Tibial artery (tissue), 4 donors: Measurements from ENCODE around the gene TNS1.
"Not testable (repeated sequence)": the region's sequence is repeated elsewhere in the genome, so short reads cannot be mapped to it uniquely, and the experiment has no call there.

ENCODE experiments used
- DNase-seq, 2 donors: peaks; one replicate each; pipeline ENCODE4 v3.0.0-alpha.2; 2019
- H3K27ac ChIP-seq, 2 donors: fragments of 200-600 bp; sonication (generic) in 1 of 2; 1 replicate in 1 of 2; 2 replicates in 1 of 2; pipeline ENCODE4 v1.5.1; 2018 to 2019; ENCODE audit warnings: mild to moderate bottlenecking in 1 of 2
- H3K27me3 ChIP-seq, 2 donors: fragments of 200-600 bp; sonication (generic) in 1 of 2; one replicate each; pipeline versions ENCODE4 v1.5.1 to v1.6.0; 2016 to 2019
- H3K36me3 ChIP-seq, 3 donors: fragments of 200-600 bp; sonication (generic) in 2 of 3; one replicate each; pipeline ENCODE4 v1.5.1; 2016 to 2019; ENCODE audit warnings: mild to moderate bottlenecking in 2 of 3
- H3K4me1 ChIP-seq, 4 donors: fragments of 200-600 bp; sonication (generic) in 2 of 4; 1 replicate in 3 of 4; 2 replicates in 1 of 4; pipeline ENCODE4 v1.5.1; 2016 to 2019
- H3K4me3 ChIP-seq, 2 donors: fragments of 200-600 bp; sonication (generic) in 1 of 2; 1 replicate in 1 of 2; 2 replicates in 1 of 2; pipeline ENCODE4 v1.5.1; 2018 to 2019; ENCODE audit warnings: mild to moderate bottlenecking in 2 of 2
- H3K9me3 ChIP-seq, 3 donors: fragments of 200-600 bp; sonication (generic) in 1 of 3; one replicate each; pipeline ENCODE4 v1.5.1; 2016 to 2019
- CTCF ChIP-seq, 2 experiments: fragments of 200-600 bp in 1 of 2; fragments of 450-650 bp in 1 of 2; IDR thresholded peaks; one replicate each; pipeline ENCODE4 v1.5.1; 2017 to 2019; ENCODE audit warnings: antibody characterized with exemption in 2 of 2, mild to moderate bottlenecking in 1 of 2, moderate library complexity in 1 of 2
- intact Hi-C: fragments of 100-400 bp; cut with DNase I; formaldehyde crosslinking; loops from one replicate; pipeline ENCODE4 v1.15.0; 2023; ENCODE audit warnings: low total_unique reads

TNS1 gene

DNA sequence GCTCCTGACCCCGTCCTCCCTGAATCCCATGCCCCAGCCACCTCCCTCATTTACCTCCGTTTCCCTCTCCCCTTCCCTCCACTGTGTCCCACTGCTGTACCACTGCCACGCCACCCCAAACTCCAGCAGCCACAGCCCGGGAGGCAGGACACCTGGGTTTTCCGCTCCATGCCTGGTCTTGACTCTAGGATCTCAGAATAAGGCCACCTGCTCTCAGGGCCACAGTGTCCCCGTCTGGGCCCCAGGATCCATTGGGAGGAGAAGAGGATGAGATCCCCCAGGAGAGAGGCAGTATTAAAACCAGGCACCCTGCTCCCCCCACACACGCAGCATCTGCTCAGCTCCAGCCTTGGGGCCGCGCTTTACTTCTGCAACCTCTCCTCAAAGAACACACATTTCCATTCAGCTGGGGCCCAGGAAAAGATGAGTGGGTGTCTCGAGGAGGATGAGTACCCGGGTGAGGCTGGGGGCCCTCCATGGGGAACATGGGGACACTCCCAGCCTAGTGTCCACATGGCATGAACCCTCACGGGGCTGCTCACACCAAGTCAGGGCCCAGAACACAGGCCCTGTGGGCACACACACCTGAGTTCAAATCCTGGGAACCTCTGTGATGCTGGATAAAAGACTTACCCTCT lies 32.8 kb upstream of the TNS1 start:
- Histone ChIP-seq H3K9me3 (no peaks in the 10 kb centered on the region), H3K27ac (no peak overlapping the region), H3K27me3 (no peaks in the 10 kb centered on the region), H3K4me1 (peaks cover 0 to 27% (median 19%) of the 10 kb centered on the region in 4 donors), H3K4me3 (no peak overlapping the region), H3K36me3 (no peaks in the 10 kb centered on the region)
- peak in 1 of 2 donors; percentile 67 for DNase-seq
- TF ChIP-seq CTCF (IDR thresholded peaks at IDR 0.05): no peak
- intact Hi-C loops: loop anchor here (10.0 kb wide), 1 partner anchor 251 kb away; no protein-coding TSS in a partner anchor

DNA sequence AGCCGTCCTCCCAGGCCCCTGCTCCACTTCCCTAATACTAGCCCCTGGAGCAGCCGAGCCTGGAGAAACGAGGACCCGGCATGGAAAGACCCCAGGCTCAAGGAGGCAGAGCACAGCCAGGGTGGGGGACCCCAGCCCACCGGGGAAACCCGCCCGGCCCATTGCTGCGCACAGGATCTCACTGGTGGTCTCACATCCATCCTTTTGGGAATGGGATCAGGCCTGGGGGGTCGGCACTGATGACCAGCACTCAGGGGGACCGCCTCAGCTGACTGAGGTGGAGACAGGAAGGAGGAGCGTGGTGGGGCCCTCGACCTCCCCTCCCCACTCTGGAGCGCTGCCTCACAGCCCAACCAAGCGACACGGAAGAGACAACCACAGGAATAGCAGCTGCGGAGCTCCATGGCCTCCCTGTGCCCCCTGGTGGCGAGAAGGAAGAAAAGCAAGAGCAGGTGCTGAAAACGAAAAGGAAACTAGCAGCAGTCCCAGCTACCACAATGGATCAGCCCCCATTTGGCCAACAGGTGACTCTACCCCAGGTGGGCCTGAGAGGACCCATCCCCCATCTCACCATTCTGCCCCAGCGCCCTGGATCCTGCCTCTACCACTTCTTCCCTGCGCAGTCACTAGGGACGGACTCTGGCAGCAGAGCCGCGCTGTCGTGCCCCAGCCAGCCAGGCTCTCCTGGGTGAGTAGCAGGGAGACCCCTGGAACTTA lies 31.9 kb upstream of the TNS1 start:
- intact Hi-C loops: loop anchor here (5.0 to 10.0 kb wide), 2 partner anchors 42 to 250 kb away; no protein-coding TSS in a partner anchor
- not testable (repeated sequence) for H3K36me3 ChIP-seq, H3K9me3 ChIP-seq, H3K27me3 ChIP-seq
- peak; percentile 66 to 79 for TF ChIP-seq CTCF (IDR thresholded peaks at IDR 0.05)
- H3K27ac ChIP-seq: peak overlapping the region in 1 of 2 donors; percentile 33
- H3K4me3 ChIP-seq: peak overlapping the region; percentile 28 to 39
- H3K4me1 ChIP-seq: peaks cover 0 to 32% (median 19%) of the 10 kb centered on the region in 4 donors
- peak; percentile 51 to 80 for DNase-seq

GRCh38 chr2:218033590-218034496 lies 31.0 kb upstream of the TNS1 start:
- peak; percentile 20 to 65 for DNase-seq

GRCh38 chr2:218033208-218033589 lies 30.4 kb upstream of the TNS1 start:
- intact Hi-C loops: loop anchor here (5.0 to 10.0 kb wide), 2 partner anchors 41 to 248 kb away; no protein-coding TSS in a partner anchor
- no peak for DNase-seq
- Histone ChIP-seq H3K9me3 (no peaks in the 10 kb centered on the region), H3K4me3 (no peak overlapping the region), H3K27me3 (no peaks in the 10 kb centered on the region), H3K36me3 (no peaks in the 10 kb centered on the region), H3K4me1 (peaks cover 0 to 46% (median 26%) of the 10 kb centered on the region in 4 donors), H3K27ac (no peak overlapping the region)
- TF ChIP-seq CTCF (IDR thresholded peaks at IDR 0.05): no peak

More at GRCh38 chr2:218033590-218034496, 31.0 kb upstream of the TNS1 start:
- no peaks in the 10 kb centered on the region for H3K9me3 ChIP-seq
- H3K4me3 ChIP-seq: peak overlapping the region in 1 of 2 donors; percentile 39
- intact Hi-C loops: loop anchor here (5.0 to 10.0 kb wide), 2 partner anchors 42 to 249 kb away; no protein-coding TSS in a partner anchor
- H3K27me3 ChIP-seq: no peaks in the 10 kb centered on the region
- peaks cover 0 to 40% (median 22%) of the 10 kb centered on the region in 4 donors for H3K4me1 ChIP-seq
- no peaks in the 10 kb centered on the region for H3K36me3 ChIP-seq
- no peak for TF ChIP-seq CTCF (IDR thresholded peaks at IDR 0.05)
- H3K27ac ChIP-seq: no peak overlapping the region
